NCI-H1105 (cell line): Measurements from ENCODE around the gene TMEM14A.

Source experiments
- DNase-seq: peaks from one replicate; lab custom pipeline; 2025; lab: John Stamatoyannopoulos, UW

The TMEM14A gene

GRCh38 chr6:52736145-52736544 lies 65.2 kb downstream of the TMEM14A start:
- DNase-seq, result no peak
